Kidney tubule cell (primary cell): ENCODE measurements around the gene AADACL4.
A peak's percentile ranks its signal among the peaks of the same experiment; 100 is the strongest.
"Not testable (repeated sequence)": the region's sequence is repeated elsewhere in the genome, so short reads cannot be mapped to it uniquely, and the experiment has no call there.

ENCODE experiments used
- DNase-seq: peaks from one replicate; pipeline ENCODE4 v3.0.0-alpha.2; 2018; ENCODE audit warnings: low spot score

Gene AADACL4

DNA sequence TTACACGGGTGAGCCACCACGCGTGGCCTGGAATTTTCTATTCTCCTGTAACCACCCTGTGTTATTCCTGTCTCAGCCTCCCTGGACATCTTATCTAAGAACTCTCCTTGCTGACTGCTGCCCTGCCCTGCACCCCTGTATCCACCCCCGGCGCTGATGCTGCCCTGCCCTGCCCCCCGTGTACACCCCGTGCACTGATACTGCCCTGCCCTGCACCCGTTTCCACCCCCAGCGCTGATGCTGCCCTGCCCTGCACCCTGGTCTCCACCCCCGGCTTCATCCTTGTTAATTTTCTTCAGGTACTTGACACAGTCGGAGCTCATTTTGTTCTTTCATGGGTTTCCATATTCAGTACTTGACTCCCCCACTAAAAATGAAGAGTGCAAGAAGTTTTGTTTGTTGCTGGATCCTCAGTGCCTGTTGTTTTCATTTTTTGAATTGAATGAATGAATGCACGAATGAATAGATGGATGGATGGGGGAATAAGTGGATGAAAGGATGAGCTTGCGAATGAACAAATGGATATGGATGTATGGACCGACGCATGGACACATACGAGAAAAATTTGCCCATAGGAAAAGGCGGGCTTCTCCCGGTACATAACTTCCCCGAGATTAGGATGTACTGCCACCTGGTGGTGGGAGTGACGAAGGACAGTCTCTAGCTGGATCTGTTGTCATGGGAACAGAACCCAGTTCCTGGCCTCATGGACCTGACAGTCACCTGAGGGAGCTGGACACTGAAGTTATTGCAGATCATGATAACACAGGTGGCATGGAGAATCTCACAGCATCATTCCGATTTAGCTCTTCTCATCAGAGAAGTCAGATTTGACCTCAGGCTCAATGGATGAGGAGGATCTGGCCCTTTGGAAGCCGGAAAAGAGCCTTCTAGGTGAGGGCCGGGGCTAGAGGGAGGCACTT lies 14.9 kb downstream of the AADACL4 start:
- DNase-seq: peak; percentile 71

DNA sequence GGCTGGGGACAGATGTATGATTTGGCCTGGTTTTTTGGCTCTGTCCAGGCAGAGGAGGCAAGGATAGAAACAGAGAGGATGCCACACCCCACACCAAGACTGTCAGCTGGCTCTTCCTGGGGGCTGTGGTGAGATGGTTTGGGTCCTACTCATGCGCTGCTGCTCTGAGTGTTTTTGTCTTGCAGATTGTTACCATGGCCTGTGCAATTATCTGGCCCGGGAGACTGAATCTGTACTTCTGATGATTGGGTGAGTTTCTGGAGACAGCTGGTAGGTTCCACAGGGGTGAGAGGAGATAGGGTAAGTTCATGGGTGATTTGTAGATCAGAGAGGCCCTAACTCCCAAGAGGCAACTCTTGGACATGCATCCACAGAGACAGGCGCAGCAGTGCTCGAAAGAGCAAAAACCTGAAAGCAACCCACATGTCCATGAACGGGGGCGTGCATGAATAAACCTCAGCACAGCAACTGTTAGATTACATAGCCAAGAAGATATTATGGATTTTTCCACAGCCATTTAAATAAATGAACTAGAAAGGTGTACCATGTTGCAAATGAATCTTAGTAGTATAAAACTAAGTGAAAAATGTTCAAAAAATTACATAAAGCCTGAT lies 17.8 kb downstream of the AADACL4 start:
- DNase-seq: no peak

DNA sequence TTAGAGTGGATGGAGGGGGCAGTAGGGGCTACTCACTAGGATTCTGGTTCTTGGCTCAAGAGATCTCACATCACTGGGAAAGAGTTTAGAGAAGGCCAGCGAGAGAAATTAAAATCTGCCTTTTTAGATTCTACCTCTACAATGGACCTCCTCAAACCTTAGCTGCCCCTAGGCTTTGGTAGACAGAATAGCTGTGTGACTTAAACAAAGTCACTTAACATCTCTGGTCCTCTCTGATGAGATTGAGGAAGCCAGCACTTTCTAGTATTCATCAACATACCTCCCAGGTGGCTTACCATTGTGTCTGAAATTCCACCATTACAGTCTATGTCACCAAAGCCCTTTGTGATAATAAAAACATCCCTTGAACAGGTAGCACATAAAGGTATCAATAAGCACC lies 18.7 kb downstream of the AADACL4 start:
- no peak for DNase-seq

DNA sequence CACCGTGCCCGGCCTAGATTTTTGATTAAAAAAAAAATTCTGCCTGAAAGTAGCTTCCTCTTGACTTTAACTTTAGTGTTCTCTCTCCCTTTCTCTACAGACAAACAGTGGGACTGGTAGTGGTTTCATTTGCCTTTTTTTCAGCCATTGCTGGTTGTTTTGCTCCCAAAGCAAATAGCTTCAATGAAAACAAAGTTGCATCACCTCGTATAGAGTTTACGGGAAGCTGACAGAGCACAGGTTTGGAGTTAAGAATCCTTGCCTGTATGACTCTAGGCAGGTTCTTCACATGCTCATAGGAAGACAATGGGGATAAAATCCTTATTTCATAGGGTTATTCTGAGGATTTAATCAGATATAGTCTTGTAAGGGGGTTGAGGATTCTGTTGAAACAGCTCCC lies 21.6 kb downstream of the AADACL4 start:
- DNase-seq: no peak

DNA sequence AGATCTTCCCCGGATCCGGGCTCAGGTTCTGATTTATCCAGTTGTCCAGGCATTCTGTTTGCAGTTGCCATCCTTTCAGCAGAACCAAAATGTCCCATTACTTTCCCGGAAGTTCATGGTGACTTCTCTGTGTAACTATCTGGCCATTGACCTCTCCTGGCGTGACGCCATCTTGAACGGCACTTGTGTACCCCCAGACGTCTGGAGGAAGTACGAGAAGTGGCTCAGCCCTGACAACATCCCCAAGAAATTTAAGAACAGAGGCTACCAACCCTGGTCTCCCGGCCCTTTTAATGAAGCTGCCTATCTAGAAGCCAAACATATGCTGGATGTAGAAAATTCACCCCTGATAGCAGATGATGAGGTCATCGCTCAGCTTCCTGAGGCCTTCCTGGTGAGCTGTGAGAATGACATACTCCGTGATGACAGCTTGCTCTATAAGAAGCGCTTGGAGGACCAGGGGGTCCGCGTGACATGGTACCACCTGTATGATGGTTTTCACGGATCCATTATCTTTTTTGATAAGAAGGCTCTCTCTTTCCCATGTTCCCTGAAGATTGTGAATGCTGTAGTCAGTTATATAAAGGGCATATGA lies 22.4 kb downstream of the AADACL4 start:
- DNase-seq: no peak

DNA sequence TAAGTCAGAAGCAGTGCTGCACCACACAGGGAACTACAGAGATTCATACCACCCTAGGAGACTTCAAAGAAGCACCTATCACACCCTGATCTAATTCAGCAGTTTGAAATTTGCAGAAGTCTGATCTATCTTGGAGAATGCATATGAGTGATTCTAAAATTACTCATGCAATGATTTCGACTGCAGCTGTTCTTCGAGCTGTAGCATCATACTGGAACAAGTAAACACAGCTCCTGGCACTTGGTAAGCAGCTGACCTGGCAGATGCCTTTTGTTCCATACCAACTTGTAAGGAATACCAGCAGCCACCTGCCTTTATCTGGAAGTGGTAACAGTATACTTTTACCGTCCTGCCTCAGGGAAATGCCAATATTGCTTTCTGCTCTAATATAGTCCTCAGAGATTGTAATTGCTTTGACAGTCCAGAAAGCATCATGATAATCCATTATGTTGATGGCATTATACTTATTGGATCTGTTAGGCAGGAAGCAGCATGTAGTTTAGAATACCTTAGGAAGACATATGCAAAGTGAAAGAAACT lies 25.7 kb downstream of the AADACL4 start:
- no peak for DNase-seq

DNA sequence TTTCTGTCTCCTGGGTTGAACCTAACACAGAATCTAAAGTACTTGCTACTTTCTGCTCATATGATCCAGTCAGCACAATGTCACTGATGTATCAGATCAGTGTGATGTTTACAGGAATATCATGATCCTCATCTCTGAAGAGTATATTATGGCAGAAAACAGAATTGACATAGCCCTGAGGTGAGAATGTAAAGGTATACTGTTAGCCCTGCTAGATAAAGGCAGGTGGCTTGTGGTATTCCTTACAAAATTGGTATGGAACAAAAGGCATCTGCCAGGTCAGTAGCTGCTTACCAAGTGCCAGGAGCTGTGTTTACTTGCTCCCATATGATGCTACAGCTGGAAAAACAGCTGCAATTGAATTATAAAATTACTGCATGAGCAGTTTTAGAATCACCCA lies 30.5 kb downstream of the AADACL4 start:
- no peak for DNase-seq

DNA sequence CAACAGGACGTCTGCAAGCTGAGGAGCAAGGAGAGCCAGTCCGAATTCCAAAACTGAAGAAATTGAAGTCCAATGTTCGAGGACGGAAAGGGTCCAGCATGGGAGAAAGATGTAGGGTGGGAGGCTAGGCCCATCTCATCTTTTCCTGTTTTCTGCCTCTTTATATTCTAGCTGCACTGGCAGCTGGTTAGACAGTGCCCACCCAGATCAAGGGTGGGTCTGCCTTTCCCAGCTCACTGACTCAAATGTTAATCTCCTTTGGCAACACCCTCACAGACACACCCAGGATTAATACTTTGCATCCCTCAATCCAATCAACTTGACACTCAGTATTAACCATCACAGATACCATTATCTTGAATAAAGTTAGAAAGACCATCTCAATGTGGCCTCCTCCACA lies 32.2 kb downstream of the AADACL4 start:
- not testable (repeated sequence) for DNase-seq

DNA sequence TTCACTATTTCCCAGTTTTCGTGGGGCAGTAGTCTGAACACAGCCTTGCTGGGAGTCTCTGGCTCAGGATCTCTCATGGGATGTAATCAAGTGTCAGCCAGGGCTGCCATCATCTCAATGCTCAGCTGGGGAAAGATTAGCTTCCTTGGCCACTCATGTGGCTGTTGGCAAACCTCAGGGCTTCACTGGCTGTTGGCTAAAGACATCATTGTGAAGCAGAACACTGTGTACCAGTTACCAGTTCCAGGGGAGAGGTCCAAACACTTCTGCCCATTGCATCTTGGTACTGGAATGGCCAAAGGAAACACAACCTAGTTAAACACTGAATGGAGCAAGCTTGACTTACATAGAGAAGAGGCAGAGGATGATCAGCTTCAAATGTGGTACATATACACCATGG lies 33.7 kb downstream of the AADACL4 start:
- no peak for DNase-seq

DNA sequence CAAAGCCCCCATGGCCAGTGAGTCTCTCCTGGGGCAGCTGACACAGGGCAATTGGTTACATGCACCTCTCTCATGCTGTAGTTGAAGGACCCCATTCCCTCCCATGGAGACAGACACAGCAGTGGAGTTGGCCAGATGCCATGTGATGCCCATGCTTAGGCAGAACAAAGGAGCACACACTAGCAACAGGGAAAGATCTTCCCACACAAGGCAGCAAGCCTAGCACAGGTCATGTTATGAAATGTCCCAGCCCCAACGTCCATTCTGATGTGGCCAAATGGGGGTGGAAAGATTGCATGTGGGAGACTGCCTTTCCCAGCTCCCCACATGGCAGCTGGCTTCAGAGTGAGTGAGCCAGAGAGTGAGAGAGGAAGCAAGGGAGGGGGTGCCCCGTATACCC lies 34.5 kb downstream of the AADACL4 start:
- no peak for DNase-seq

DNA sequence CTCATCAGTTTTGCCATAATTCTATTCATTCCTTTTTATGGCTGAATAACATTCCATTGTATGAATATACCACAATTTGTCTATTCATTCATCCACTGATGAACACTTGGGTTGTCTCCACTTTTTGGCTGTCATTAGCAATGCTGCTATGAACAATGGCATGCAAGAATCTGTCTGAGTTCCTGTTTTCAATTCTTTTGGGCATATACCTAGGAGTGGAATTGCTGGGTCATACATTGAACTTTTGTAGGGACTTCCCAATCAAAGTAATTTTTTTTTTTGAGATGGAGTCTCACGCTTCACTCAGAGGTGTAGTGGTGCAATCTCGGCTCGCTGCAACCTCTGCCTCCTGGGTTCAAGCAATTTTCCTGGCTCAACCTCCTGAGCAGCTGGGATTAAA lies 34.9 kb downstream of the AADACL4 start:
- DNase-seq: no peak

DNA sequence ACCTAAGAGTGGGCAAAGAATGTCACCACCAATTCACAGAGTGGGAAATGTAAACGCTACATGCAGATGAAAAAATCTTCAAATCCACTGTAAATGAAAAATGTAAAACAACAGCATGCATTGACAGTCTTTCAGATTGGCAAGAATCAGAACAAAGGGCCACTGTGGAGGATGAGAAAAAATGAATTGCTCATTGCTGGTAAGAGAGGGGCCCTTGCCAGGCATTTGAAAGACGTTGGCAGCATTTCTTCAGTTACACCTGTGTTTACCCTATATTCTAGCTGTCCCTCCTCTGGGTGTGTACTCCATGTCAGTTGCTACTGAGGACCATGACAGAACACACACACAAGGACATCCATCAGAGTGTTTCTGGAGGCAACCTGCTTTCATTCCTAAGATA lies 46.3 kb downstream of the AADACL4 start:
- no peak for DNase-seq

DNA sequence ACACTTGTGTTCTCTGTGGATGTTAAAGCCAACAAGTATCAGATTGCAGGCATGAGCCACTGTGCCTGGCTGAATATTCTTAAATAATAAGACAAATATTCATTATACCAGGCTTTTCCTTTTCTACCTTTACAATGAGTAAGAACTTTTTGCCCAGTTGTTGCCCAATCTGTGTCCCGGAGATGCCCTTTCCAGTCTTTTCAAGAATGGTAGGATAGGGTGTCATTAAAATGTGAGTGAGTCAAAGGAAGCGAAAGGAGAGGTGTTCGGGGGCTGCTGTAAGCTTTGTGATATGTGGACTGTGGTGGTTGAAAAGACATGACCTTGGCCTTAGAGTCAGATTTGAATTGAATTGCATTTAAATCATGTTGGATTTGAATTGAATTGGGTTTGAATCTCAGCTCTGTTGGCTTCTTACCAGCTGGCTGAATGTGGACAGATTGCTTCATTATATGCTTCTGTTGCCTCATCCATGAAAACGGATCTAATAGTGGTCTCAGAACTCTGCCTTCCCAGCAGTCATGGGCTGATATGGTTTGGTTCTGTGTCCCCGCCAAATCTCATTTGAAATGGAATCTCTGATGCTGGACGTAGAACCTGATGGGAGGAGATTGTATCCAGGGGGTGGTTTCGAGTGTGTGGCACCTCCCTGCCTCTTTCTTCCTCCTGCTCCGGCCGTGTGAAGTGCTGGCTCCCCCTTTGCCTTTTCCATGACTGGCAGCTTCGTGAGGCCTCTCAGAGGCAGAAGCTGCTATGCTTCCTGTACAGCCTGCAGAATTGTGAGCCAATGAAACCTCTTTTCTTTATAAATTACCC lies 49.3 kb downstream of the AADACL4 start:
- no peak for DNase-seq

DNA sequence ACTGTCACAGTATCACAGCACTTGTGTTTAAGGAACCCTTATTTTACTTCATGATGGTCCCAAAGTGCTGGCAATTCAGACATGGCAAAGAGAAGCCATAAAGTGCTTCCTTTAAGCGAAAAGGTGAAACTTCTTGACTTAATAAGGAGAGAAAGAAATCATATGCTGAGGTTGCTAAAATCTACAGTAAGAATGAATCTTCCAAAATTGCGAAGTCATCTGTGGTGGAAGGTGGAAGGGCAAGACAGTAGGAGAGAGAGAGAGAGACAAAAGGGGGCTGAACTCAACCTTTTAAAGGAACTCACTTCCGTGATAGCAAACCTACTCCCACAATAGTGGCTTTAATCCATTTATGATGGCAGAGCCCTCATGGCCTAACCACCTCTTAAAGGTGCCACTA lies 52.8 kb downstream of the AADACL4 start:
- no peak for DNase-seq

DNA sequence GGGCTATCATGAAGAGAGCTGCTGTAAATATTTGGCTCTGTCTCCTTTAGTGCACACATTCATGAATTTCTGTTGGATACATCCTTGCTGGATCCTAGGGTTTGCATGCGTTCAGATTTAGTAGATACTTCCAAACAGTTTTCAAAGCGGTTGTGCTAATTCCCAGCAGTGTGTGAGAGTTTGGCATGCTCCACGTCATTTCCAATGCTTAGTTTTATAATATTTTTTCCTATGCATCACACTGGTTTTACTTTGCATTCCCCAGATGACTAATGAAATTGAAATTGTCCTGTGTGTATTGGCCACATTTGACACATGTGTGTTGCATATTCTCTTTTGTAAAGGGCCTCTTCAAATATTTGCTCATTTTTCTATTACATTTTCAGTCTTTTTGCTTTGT lies 53.5 kb downstream of the AADACL4 start:
- DNase-seq: no peak

DNA sequence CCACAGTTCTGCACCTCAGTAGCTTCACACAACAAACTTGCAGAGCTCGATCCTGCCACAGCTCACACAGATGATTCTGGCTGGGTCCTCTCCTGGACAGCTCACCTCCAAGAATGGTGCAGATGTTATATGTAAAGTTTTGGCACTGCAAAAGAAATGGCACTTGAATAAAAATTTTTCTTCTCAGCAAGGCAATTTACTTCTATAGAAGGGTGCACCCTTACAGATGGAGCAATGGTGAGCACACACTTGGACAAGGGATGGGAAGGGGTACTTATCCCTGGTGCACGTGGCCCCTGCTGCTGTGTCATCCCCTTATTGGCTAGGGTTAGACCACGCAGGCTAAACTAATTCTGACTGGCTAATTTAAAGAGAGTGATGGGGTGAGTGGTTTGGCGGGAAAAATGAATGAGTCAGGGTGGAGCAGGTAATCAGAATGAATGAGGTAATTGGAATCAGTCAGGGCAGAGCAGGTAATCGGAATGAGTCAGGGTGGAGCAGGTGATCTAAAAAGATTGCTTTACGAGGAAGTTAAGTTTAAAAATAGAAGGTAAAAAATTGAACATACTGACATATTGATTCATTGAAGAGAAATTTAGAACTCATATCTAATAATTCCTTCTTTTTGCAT lies 60.1 kb downstream of the AADACL4 start:
- no peak for DNase-seq

DNA sequence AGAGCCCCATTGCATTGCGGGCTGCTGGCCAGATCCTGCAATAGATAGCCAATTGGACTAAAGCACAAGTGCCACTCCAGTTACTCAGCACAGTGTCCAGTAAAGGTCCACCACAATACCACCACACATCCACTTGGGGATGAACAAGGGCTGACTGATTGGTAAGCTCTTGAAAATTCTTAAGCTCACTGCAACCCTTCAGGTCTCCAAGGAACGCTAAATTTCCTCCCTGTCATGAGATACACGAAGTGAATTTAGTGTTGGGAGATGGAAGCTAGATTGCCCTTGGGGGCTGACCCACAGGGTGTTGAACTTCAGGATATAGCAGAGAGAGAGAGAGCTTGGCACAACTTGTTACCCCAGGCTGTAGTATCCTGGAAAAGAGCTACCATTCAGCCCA lies 62.2 kb downstream of the AADACL4 start:
- DNase-seq: no peak

DNA sequence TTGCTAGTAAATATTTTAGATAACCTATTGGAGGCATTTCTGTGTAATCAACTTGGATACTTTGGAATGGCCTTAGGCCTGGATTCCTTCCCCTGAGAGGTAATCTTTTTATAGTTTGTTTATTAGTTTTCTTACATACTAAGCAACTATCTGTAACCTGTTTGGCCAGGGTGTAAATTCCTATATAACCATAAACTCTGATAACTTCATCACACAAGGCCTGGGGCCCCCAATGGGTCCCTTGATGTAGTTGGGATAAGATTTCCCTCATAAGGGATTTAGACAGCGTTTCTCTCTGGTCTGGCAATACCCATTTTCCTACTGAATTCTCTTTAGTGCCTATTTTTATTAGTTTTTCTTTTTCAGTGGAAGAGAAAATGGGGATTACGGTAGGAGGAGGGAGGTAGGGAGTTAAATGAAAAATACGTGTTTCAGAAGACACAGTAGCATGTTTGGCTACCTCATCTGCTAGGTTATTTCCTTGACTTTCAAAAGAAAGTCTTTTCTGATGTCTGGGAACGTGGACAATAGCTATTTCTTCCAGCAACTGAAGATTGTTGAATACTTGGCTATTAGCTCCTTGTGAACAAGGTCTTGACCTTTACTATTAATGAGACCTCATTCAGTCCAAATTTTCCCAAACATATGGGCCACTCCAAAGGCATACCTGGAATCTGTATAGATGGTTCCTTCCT lies 64.7 kb downstream of the AADACL4 start:
- no peak for DNase-seq

DNA sequence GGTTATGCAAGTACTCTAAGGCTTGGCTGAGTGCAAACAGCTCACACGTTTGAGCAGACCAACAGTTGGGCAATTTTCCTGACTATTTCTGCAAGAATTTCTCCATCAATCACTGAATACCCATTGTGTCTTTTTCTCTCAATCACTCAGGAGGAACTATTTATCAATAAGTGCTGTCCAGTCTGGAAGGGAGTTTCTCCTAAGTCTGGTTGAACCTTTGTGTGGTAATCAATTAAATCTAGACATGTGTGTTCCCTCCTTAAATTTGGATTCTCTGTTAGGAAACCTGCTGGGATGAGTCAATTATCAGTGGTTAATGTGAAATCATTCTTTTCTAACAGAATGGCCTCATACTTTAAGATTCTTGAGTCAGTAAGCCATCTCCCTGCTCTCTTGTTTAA lies 65.2 kb downstream of the AADACL4 start:
- DNase-seq: no peak

DNA sequence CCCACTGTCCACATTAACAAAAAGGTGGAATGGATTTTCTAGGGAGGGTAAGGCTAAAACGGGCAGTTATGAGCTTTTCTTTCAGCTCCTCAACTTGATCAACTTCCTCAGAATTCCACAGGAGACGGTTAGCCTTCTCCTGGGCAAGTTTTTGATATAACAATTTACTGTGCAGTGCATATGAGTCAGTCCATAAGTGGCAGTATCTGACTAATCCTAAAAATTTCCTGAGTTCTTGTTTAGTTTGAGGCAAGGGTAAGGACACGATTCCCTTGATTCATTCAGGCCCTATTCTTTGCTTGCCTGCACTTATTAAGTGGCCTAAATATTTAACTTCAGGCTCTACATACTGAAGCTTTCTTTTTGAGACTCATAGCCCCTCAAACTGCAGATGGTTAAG lies 65.8 kb downstream of the AADACL4 start:
- peak; percentile 15 for DNase-seq

DNA sequence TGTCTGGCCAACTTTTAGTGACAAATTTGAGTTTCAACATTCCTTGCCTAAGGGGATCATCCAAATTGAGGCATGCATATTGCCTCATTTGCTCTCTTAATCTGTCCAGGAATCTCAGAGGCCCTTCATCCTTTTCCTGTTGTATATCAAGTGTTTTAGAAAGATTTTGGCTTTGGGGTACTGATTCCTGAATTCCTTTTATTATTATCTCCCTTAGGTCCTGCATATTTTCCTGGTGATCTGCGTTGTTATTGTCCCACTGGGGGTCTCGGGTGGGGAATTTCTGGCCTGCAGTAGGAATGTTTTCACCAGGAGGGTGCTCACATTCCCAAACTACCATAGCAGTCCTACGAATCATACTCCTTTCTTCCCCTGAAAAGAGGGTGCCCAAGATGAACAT lies 67.7 kb downstream of the AADACL4 start:
- DNase-seq: peak; percentile 59
